ENCODE results near the gene APAF1.

APAF1 gene

GRCh38 chr12:98758331-98758730 is 113.2 kb downstream of the APAF1 start:
- no peak for DNase-seq (ENCODE audit: low read depth in 2 of 2)

DNA sequence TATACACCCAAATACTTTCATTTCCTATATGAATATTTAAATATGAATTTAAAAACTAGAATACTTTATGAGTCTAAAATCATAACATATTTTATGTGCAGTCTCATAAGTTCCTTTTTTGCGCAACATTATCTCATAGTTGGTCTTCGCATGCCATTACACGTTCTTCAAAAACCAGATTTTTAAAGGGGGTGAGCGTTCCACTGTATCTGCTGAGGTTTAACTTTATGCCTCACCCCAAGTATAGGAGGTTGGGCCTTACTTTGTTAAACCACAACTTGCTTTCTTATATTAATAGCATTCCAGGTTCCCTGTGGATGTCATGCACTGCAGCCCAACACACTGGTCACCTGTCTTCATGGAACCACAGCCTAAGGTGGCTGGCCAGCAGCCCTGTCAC is 118.6 kb downstream of the APAF1 start:
- no peak for DNase-seq (ENCODE audit: low read depth in 2 of 2)

- no peak for DNase-seq (ENCODE audit: low read depth in 2 of 2)
Measured at GRCh38 chr12:98767248-98767647, 122.2 kb downstream of the APAF1 start.

GRCh38 chr12:98769068-98769467 is 124.0 kb downstream of the APAF1 start:
- no peak for DNase-seq (ENCODE audit: low read depth in 2 of 2)

DNA sequence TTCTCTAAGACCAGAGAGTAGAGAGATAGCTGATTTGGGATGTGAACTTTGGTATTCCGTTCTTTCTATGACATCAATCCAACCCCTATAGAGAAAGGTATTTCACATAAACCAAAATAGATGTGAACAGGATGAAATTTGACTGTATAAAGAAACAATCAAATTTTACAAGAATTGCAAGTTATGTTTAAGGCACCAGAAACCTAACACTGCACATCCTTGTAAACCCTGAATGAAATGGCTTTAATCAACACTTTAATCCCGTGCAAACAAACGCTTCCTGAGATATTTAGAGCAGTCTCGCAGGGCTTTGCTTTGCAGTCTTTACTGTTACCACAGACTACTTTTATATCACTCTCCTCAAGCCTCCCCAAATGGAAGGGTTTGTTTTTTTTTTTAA is 125.1 kb downstream of the APAF1 start:
- DNase-seq (ENCODE audit: low read depth in 2 of 2): no peak

DNA sequence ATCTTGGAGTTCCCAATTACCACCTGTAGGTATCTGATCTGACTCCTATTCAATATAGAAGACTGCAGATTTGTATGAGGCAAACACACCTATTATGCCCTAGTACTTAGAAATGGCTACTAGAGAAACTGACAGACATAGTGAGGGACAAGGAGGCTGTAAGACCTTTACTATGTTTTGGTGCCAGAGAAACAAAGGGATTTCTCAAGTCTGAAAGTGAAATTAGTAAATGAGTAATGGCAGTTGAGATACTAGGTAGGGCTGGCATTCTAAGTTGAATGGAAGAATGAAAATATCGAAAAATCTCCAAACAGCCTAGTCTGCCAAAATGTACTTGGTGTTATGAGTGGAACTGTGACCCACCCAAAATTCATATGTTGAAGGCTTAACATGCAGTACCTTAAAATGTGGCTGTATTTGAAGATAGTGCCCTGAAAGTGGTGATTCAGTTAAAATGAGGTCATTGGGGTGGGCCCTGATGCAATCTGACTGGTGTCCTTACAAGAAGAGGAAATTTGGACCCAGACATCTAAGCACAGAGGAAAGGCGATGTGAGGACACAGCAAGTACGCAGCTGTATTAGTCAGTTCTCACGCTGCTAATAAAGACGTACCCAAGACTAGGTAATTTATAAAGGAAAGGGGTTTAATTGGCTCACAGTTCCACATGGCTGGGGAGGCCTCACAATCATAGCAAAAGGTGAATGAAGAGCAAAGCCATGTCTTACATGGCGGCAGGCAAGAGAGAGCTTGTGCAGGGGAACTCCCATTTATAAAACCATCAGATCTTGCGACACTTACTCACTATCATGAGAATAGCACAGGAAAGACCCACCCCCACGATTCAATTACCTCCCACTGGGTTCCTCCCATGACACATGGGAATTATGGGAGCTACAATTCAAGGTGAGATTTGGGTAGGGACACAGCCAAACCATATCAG is 127.0 kb downstream of the APAF1 start:
- no peak for DNase-seq (ENCODE audit: low read depth in 2 of 2)

DNA sequence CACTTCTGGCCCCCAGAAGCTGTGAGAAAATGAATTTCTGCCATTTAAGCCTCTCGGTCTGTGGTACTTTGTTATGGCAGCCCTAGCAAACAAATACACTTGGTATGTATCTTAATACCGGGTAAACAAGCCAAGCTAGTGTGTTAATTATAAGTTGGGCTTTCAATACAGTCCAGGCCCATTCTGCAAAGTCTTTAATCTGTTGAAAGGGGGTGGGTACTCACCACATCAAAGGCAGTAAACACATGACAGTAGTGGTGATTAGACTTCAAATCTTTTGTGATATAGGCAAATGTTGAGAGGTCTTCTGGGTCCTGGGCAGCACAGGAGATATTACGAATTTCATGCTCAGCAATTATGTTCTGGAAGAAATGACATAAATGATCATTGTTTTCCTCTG is 127.7 kb downstream of the APAF1 start:
- DNase-seq (ENCODE audit: low read depth in 2 of 2): no peak

- DNase-seq (ENCODE audit: low read depth in 2 of 2): no peak
Measured at GRCh38 chr12:98780261-98780660, 135.2 kb downstream of the APAF1 start.

DNA sequence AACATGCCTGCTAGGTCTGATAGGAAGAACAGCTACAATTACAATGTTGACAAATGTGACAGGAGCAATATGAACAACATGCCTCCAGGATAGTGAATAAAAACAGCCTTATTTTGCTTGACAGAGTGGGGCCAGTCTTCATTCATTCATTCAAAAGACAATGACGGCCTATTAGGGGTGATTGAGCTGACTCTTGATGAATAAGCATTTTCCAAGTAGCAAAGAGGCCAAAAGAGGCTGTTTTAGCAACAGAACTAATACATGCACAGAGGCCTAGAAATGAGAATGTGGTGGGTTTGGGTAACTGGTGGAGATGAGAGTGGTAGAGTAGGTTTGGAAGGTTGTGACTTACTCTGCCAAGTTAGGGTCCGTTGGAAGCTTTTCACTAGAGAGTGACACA is 138.3 kb downstream of the APAF1 start:
- DNase-seq (ENCODE audit: low read depth in 2 of 2): no peak
